NCI-H187 treated with DMSO at 0.1 percent for 48 hours (cell line): Measurements from ENCODE around the gene ART5.

ENCODE experiments used
- DNase-seq: peaks from one replicate; lab custom pipeline; 2025; lab: John Stamatoyannopoulos, UW

Gene ART5, protein sequence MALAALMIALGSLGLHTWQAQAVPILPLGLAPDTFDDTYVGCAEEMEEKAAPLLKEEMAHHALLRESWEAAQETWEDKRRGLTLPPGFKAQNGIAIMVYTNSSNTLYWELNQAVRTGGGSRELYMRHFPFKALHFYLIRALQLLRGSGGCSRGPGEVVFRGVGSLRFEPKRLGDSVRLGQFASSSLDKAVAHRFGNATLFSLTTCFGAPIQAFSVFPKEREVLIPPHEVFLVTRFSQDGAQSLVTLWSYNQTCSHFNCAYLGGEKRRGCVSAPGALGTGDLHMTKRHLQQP

GRCh38 chr11:3641701-3642070, at the start of gene ART5:
ART5 (minus strand) TSS chr11:3641992; CDS start chr11:3641862, 130 bp downstream.
- DNase-seq, result no peak

- no peak for DNase-seq
These were observed 45.0 kb upstream of the ART5 start for GRCh38 chr11:3686751-3687150.

GRCh38 chr11:3685923-3686322, 44.1 kb upstream of the ART5 start:
- DNase-seq, result no peak

- DNase-seq, result no peak
These were observed 43.0 kb upstream of the ART5 start for GRCh38 chr11:3684819-3685172.

- no peak for DNase-seq
These were observed 42.5 kb upstream of the ART5 start for GRCh38 chr11:3684129-3684818.

DNA sequence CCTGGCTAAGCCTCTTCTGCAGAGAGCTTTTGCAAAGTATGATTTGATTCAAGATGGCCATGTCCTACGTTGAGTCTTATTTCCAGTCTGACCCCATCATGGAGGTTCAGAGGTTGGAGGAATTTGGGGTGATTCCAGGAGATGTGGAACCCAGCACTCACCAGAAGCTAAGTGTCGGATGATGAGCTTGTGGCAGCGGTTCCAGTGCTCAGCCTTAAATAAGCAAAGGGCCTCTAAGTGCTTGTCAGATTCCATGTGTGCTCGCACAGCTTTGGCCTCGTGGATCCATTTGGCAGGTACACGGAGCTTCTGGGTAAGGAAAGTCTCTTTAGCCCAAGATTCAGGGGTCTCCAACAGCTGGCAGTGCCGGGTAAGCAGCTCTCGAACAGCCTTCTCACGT, 41.2 kb upstream of the ART5 start:
- no peak for DNase-seq

- no peak for DNase-seq
These were observed 37.3 kb upstream of the ART5 start for GRCh38 chr11:3679077-3679476.

- DNase-seq, result no peak
These were observed 34.2 kb upstream of the ART5 start for GRCh38 chr11:3675971-3676370.

- no peak for DNase-seq
These were observed 32.4 kb upstream of the ART5 start for GRCh38 chr11:3674189-3674588.

DNA sequence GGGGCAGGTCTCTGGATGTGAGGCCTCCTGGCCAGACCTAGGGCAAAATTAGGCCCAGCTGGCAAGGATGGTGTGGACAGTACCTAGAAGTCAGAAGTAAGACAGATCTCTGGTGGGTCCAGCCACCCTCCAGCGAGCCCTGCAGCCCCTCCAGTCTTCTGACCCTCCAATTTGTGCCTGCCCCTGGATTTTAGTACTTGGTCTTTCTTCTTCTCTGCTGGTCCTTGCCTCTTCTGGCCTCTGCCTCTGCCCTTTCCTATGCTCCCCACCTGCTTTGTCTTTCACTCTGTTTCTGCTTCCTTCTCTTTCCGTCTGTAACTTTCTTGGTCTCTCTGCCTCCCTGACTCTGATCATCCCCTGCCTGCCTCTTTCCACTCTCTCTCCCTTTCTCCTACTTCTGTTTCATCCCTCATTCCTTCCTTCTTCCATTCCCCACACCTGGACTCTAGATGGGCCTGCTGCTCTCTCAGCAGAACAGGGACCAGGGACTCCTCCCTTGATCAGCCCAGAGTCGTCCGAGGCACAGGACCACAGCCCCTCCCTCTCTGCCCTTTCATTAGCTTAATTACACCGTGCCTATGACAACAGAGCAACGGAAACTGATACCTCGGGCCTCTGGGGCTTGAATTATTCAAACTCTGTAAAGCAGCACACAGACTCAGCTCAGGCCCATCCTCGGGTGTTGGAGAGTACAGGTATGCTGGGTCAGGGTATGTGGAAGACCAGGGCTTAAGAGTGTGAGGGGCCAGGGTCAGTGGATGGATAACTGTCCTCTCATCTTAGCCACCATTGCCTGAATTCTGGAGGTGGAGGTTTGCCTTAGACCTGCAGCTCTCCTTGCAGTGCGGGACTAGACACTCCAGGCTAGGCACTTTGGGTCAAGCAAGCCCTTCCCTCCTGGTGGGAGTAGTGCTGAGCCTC, 29.8 kb upstream of the ART5 start, which contains the start of gene CHRNA10:
CHRNA10 (minus strand) TSS at position 51 of the 921 bp plus-strand sequence. CDS start 72 bp downstream, outside the sequence.
- DNase-seq, result no peak

DNA sequence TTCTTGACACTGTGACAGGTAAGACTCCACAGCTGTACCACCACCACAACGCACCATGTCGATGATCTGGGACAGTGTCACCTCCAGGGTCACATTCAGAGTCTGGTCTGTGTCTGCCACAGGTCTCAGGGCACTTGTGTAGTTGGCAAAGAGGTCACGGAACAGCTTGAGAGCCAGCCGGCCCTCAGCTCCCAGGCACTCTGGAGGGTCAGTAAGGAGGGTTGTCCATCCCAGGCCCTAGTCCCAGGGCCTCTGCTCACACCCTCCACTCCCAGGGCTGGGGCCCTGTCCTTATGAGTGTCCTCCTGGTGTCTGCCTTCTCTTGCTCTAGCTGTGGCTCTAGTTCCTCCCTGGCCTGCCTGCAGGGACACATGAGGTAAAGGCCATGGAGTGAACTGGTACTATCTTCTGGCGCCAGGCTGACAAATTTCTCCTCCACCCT, 28.0 kb upstream of the ART5 start:
- no peak for DNase-seq

GRCh38 chr11:3669128-3669527, 27.3 kb upstream of the ART5 start:
- DNase-seq, result no peak

DNA sequence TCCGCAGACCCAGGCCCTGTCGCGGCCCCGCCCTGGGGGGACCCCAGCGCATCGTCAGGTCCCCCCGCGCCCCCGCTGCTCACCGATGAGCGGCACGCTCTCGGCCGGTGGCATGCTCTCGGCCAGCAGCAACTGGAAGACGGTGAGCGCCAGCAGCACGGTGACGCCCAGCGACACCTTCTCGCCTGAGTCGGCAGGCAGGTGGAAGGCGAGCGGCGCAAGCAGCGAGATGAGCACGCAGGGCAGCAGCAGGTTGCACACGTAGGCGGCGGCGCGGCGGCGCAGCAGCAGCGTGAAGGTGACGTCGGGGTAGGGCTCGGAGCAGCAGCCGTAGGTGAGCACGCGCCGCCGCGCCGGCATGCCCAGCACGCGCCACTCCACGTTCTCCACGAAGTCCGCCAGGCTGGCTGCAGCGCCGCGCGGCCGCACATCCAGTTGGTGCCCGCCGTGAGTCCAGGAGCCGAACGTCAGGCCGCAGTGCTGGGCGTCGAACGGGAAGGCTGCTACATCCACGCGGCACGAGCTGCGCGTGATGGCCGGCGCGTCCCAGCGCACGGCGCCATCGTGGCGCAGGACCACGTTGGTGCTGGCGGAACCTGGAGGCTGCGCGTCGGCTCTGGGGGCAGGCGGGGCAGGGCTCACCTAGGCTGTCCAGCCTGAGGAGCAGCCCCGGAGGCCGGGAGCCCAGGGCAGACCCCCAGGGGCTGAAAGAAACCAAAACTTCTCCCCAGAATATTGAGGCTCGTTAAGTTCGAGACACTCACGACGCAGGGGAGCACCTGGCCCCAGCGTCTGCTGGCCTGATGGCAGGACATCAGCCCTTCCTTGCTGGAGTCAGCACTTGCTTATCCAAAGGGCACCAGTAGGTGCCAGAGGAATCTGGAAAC, 25.6 kb upstream of the ART5 start:
- no peak for DNase-seq

DNA sequence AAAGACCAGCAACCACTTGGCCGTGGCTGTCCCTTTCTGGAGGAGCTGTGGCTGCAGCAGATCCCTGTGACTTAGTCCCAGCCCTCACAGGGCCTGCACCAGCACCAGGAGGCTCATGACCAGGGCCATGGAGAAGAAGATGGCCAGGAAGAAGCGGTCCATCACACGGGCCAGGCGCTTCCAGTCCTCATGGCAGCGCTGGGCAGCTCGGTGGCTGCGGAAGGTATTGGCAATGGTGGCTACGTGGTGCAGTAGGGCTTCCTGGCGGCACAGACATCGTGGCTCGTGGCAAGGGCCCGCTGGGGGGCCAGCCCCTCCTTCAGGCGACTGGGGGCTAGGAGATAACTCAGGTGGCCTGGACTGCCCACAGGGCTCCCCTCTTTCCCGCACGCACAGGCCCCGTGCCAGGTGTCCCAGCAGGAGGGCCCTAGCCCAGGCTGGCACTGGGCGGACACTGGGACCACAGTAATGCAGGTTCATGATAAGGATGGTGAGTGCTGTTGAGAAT, 24.3 kb upstream of the ART5 start:
- no peak for DNase-seq

- DNase-seq, result no peak
These were observed 23.7 kb upstream of the ART5 start for GRCh38 chr11:3665336-3666022.

- no peak for DNase-seq
These were observed 22.3 kb upstream of the ART5 start for GRCh38 chr11:3664032-3664630.

DNA sequence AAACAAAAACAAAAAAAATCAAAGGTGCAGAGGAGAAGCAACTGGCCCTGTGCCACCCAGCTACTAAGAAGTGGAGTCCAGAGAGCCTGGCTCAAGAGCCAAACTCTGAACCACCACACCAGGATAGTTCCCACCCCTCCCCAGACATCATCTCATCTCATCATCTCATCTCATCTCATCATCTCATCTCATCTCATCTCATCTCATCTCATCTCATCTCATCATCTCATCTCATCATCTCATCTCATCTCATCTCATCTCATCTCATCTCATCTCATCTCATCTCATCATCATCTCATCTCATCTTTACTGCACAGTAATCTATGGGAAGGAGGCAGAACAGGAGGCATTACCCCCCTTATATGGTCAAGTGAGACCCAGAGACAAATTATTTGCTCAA, 21.1 kb upstream of the ART5 start:
- no peak for DNase-seq

DNA sequence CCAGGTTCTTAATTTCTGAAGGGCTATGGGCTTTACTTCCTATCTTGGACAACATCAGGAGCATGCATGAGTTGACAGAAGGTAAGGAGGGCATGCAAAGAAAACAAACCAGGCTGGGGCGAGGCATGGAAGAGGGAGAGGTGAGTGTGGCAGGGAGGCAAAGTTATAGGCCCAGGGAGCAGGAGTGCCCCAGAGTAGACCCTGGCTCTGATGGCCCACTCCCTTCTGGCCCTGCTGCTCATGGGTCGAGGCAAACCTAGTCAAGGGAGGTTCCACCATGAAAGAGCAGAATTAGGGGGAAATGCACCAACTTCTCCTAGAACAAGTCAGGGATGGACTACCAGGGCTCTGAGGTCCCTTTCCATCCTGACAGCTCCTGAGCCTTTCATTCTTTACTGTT, 19.2 kb upstream of the ART5 start:
- no peak for DNase-seq

- no peak for DNase-seq
These were observed 18.1 kb upstream of the ART5 start for GRCh38 chr11:3659595-3660515.
